ENCODE measurements around the gene FBN1.

FBN1 gene

DNA sequence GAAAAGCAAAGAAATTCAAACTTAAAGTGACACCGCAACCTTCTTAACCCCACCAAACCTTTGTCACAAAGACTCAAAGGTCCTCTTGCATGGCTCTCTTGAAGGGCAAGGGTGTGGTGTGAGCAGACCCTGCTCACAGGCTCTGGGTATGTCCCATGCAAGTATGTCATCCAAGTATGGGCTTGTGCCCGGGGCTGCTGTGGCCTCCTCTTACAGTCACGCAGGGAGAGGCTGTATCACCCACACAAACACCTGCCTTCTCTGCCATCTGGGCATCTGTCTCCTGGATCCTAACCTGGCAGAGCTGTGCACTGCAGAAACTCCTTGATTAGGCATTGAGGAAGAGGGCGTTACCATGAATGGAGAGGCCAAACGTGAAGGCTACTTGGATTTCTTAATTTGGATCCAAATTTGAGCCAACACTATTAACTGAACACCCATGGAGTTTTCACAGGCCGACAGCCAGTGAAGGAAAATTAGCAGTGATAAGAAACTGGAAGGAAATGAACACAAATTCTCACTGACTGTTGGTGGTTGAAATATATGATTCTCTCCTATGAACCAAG, 167.6 kb downstream of the FBN1 start:
- H3K27ac ChIP-seq, result no peak overlapping the region
- DNase-seq (ENCODE audit: low read depth, low spot score), result no peak

DNA sequence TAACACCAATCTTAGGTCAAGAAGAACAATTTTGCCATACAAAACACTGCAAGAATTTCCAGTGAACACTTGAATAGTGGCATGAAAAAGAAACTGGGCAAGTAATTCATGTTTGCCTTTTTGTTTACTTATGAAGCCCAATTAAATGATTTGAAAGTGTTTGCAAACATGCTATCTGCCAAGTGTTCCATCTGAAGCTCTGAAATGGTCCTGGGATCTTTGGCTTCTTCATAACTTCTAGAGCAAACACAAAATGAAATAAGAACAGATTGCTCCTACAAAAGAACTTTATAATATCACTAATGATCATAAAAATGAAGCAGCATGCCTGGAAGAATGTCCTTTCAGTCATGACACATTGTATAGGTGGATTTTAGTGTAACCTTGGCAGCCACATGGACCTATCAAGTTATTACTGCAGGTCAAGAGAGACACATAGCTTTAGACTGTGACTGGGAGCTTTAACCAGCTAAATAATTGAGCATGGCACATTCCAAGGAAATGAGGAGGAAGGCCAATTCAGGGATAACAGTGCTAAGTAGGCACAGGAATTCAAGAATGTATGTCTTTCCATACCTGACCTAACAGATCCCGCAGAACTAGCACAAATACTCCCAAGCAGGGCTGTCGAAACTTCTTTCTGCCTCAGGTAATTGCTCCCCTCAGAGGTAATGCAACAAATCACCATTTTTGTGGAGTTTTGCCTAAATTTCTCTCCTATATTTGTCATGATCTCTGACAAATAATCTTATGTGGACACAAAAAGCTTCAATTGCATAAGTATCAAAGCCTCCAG, 169.7 kb downstream of the FBN1 start:
- DNase-seq (ENCODE audit: low read depth, low spot score), result no peak
- H3K27ac ChIP-seq, result no peak overlapping the region

DNA sequence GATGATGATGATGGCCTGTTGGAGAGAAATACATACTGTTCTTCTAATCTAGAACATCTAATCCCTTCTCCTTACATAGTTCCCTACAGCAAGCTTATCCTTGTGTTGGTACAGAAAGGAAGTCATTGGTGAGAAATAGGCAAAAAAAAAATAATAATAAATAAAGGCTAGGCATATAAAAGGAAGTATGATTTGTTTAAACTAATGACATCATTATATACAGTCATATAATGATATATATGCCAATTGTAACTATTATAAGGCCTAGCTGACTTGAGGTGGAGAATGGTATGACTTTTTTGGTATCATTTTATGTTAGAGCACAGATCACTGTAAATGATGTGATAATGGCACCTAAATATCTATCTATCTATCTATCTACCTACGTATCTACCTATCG, 171.8 kb downstream of the FBN1 start:
- peak overlapping the region; percentile 53 for H3K27ac ChIP-seq
- no peak for DNase-seq (ENCODE audit: low read depth, low spot score)

DNA sequence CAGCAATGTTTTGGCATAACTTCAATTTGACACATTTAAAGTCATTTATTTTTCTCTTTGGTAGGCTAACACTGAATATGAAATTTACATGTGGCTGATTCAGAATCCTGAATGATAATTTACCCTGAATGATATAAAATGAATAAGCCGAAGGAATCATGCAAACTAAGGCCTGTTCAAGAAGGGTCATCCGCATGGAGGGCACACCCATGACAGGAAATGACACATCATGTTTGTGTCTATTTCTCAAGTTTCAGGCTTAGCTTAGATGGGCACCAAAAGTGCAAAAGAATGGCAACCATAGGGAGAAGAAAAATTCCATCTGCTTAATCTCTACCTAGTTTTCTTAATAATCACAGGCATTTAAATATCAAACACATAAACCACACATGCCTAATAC, 172.8 kb downstream of the FBN1 start:
- H3K27ac ChIP-seq, result peak overlapping the region; percentile 53
- peak; percentile 12 for DNase-seq (ENCODE audit: low read depth, low spot score)

DNA sequence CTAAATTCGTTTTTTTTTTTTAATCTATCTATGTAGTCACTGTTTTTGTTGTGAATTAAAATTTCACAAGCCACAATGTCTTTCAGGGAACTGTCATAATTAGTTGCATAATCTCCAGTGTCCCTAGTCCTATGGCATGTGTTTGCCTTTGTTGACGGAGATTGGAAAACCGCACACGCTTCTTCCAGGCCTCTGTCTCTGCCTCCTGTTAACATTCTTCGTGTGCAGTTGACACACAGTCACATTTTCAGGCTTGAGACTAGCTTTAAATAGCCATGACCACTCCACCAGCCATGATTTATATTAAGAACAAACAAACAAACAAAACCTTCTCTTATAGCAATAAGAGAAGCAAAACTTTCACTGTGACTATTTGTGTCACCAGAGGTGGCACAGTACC, 174.4 kb downstream of the FBN1 start:
- no peak for DNase-seq (ENCODE audit: low read depth, low spot score)
- H3K27ac ChIP-seq, result no peak overlapping the region

DNA sequence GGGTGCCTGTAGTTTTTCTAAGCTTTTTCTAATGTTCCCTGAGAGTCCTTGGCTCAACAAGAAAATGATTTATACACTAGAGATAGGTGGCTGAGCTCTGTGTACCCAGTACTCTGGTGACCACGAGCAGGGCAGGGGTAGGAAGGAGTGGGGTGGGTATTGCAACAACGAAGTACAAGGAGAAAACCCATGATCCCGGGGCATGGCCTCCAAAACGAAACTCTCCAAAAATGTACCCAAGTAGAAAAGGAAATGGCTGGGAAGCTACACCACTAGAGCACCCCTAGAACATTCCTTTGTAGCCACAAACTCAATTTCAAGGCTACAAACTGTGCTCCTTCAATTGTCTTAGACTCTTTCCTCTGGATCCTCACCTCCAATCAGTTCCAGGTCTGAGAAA, 175.4 kb downstream of the FBN1 start:
- no peak for DNase-seq (ENCODE audit: low read depth, low spot score)
- H3K27ac ChIP-seq, result no peak overlapping the region

DNA sequence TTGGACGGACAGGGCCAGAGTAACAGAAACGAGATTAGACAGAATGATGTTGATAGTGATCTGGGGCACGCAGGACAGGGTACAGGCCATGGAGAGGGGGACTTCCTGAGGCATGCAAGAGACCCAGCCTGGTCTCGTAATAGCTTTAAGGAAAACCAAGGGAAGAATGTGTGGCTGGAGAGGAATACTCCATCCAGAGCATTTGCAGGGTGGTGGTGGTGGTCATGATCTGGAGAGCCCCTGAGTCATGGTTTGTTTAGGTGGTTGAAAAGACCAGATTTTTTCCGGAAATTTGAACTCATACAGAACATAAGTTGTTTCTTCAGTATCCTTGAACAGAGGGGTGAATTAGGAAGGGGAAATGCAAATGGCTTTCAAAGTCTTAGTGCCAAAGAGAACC, 175.8 kb downstream of the FBN1 start:
- no peak for DNase-seq (ENCODE audit: low read depth, low spot score)
- H3K27ac ChIP-seq, result no peak overlapping the region

DNA sequence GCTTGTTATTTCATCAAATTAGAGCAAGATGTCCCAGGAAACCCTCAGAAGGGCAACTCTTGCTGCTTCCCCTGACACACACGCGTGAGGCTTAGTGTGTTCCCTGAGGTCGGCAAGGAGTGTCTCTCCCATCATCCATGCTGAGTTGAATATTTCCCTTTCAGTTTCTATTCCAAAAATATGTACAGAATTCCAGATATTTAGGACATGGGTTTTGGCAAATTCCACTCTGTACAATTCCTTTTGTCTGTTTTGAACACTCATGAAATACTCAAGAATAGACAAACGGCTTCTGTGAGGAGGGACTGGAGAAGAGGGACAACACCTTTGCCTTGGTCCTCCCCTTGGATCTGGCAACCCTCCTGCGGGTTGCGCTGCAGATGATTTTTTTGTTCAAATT, 176.2 kb downstream of the FBN1 start:
- DNase-seq (ENCODE audit: low read depth, low spot score), result no peak
- H3K27ac ChIP-seq, result no peak overlapping the region

DNA sequence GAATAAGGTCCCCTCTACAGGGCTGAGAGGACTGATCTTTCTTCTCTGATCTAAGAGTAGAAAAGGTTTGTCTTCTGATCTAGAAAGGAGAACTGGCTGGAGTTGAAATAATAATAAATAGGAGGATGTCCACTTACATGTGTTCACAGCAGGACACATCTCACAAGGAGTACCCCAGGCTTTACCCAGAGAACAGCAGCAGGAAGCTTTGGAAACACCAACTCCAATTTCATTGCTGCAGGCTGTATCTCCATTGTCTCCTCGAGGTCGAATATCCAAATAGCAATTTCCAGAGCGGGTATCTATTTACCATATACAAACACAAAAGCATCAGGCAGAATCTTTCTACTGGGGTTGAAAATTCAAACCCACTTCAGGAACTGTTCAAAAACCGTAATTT, 177.7 kb downstream of the FBN1 start:
- DNase-seq (ENCODE audit: low read depth, low spot score), result no peak
- H3K27ac ChIP-seq, result no peak overlapping the region

DNA sequence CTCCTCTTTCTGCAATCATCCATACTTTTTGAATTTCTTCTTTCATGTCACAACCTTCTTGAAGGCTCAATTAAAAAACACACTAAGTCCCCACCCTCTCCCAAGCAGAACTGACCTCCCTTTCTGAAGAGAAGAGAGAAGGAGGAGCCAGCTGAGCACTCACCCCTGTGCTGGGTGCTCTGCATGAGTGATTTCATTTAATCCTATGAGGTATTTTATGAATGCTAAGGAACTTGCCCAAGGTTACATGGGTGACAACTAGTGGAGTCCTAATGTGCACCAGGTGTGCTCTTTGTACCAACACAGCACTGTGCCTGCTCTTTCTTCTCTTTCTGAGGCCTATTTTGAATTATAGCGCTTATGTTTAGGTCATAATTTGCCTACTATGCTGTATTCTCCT, 178.7 kb downstream of the FBN1 start:
- H3K27ac ChIP-seq, result no peak overlapping the region
- DNase-seq (ENCODE audit: low read depth, low spot score), result no peak

DNA sequence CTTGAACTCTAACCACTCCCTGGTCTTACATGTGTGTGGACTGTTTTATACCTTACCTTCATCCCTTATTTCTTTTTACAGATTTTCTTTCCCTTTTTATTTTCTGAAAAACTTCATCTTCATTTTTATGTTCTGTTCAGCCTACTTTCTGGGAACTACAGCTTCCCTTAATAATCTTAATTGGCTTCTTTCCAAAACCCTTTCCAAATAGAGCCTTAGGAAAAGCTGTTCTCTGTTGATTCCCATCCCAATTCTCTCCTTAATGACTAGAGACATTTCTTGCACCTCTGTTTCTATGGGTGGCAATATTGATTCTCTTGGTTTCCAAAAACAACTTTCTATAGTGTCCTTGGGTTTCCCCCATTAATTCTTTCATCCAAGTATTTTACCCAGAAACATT, 179.4 kb downstream of the FBN1 start:
- no peak for DNase-seq (ENCODE audit: low read depth, low spot score)
- no peak overlapping the region for H3K27ac ChIP-seq

DNA sequence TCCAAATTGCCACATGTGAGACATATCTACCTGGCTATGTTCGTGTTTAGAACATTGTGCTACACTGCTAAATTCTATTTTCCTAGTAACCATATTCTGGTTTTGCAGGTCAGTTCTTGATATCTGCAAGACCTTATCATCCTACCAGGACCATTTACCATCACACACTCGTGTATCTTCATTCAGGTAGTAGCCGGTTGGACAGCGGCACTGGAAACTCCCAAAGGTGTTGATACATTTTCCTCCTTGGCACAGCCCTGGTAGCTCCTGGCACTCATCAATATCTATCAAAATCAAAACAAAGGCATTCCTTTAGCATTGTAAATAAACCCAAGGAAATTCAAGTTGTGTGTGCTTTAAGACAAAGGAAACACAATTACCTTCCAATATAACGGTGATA, 180.1 kb downstream of the FBN1 start:
- H3K27ac ChIP-seq, result no peak overlapping the region
- no peak for DNase-seq (ENCODE audit: low read depth, low spot score)

DNA sequence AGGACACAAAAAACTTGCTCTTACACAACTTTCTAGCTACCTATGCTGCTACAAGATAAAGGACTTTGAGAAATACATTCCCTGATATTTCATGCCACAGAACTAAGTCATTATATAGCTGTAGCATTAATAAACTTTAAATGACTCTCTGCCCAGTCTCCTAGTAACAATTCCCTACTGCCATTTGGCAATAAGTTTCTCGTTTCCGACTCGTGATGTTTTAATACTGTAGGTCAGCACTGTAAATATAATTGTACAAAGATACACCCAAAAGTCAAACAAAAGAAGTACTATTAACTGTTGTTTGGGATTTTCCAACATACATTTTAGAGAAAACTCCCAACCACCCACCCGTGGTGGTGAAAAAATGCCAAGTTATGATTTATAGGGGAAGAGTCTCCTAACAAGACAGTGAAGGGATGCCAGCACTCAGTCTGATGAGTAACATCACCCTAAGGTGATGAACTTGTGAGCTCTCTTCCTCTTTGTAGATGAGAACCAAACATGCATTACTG, 182.1 kb downstream of the FBN1 start:
- DNase-seq (ENCODE audit: low read depth, low spot score), result no peak
- no peak overlapping the region for H3K27ac ChIP-seq

DNA sequence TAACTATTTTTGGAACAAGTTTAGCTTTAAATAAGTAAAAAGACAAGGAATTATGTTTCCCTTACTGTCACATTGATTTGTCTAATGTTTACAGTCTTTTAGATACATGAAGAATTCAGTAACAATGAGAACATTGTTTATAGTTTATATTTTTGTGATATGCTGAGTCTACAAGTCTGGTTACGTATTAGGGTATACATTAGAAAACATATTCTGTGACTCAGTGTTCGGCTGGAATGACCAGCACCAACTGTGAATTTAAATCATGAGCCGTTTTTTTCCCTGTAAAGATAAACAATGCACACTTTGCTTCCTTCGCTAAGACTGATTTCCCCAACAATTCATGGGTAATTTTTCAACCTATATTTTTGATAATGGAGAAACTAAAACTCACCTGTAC, 182.8 kb downstream of the FBN1 start:
- DNase-seq (ENCODE audit: low read depth, low spot score), result no peak
- no peak overlapping the region for H3K27ac ChIP-seq

DNA sequence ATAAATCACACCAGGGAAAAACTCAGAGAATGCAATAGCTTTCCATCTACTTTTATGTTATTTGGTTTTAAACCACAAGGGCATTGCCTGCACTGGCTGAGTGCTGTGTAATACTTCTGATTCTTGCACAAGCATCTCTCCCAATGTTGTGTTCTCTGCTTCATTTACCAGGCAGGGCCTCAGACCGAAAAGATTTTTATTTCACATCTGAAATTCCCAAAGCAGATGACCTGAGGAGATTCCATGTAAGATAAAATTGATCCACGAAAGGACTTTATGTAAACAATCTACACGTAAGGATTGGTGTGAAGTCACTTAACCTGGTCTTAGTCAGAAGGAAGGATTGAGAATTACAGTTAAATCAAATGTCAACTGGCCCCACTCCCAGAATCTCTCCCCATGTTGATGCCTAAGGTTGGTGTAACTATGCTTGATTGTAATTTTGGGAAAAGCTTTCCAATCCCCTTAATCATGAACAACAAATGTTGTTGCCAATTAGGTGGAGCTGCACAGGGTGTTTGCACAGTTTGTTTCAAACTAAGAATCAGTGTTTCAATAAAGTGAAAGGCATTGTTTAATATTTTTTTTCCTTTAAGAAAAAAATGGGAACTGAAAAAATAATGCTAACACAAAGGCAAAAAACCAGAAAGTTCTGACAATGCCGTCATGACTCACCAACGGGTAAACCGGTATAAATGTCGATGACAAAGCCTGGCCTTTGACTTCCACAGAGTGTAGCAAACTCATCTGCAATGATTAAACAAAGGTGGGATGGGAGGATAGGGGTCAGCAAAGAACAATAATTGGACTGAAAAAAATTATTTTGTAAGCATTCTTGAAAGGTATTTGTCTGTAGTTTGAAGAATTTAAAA, 185.7 kb downstream of the FBN1 start:
- no peak for DNase-seq (ENCODE audit: low read depth, low spot score)
- no peak overlapping the region for H3K27ac ChIP-seq

DNA sequence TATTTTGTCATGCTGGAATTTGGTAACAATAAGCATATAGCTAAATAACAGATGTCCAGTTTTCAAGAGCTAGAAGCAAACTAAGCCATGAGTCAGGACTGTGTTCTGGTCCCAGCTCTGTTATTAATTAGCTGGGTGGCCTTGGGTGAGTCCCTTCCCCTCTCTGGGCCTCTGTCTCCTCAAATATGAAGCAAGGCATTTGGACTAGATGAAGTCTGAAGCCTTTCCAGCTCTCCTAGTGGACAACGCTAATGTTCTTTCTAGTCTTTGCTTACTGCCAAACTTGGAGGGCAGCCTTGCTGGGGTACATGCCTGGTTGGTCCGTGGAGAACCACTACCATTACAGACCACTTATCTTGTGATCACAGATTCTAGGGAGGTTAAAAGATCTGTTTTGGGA, 186.6 kb downstream of the FBN1 start:
- no peak overlapping the region for H3K27ac ChIP-seq
- no peak for DNase-seq (ENCODE audit: low read depth, low spot score)

DNA sequence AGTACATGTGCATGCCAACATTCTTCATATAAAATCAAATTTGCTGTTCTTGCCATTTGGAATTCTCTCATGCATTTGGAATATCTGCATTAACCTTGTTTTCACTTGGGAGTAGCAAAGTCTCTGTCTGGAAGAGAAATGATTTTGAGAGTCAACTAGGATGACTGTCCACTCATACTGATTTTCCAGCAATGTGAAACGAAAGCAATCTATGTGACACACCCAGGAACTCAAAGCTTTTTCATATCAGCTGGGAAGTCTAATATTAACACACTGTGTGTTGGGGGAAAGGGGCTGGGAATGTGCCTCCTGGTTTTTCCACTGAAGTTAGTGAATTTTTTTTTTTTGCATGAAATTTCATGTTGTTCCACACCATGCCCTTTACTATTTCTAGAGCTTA, 189.4 kb downstream of the FBN1 start:
- no peak overlapping the region for H3K27ac ChIP-seq
- DNase-seq (ENCODE audit: low read depth, low spot score), result no peak

DNA sequence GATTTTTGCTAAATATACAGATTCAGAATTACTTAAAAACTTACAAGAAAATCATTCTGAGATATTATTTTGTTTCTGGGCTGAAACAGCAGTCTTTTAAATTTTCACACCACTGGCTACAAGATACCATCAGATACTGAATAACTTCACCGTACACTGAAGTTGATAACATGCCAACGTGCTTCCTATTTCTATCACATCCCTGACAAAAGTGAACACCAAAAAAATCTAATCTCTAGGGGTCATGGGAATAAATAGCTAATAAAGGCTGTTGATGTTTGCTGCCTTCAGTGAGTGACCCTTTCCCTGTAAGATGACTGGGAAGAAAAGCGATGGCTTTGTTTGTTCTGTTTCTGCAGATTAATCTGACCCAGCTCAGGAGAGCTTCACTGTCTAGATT, 193.8 kb downstream of the FBN1 start:
- no peak for DNase-seq (ENCODE audit: low read depth, low spot score)
- no peak overlapping the region for H3K27ac ChIP-seq

DNA sequence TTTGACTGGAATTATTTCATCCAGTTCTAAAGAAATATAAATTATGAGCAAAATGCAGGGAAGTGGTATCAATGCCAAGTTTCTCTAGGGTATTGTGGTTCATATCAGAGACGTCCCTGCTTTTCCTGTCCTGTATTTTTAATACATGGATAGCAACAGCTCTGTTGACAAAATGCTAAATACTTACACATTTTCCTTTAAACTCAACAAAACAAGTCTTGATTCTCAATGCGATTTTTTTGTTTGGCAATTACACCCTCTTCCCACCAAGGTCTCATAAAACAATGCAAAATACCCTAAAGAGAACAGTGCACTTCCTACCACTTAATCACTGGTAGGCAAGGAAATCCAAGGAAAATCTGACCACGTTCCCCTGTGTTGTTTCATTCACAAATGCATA, 194.3 kb downstream of the FBN1 start:
- DNase-seq (ENCODE audit: low read depth, low spot score), result no peak
- H3K27ac ChIP-seq, result no peak overlapping the region

DNA sequence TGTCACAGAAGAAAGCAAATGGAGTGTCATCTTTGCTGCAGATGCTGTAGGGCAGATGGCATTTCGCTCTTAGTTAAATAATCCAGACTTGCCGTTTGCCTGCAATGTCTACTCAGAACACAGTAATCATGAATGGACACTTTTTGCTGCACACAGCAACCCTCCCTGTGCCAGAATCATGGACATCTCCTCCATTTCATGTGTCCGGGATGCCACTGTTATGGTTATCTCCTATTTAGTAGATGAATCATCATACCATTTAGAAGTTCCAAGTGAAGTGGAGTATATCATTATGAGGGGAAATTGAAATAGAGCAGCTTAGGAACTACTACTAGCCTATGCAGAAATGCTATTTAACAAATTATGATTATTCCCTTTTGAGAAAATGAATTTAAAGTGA, 195.8 kb downstream of the FBN1 start:
- H3K27ac ChIP-seq, result no peak overlapping the region
- DNase-seq (ENCODE audit: low read depth, low spot score), result no peak

DNA sequence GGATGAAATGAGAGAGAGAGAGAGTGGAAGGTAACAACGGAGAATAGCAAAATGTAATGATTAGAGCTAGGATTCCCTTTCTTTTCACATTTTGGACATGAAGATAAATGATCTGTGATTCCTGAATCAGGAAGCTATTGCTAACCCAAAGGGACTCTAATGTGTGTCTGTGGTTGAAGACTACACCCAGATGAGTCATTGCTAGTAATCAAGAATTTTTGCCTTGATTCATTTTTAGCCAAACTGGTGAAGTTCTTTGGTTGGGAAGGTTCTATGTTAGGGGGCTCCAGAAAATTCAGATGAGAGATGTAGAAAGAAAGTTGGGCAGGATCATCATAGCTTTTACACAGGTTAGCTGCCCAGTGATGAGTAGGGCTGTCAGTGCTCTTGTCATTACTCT, 197.9 kb downstream of the FBN1 start:
- no peak overlapping the region for H3K27ac ChIP-seq
- no peak for DNase-seq (ENCODE audit: low read depth, low spot score)
